Caco-2 (cell line): ENCODE results near the gene MAP7. TPM values are rescaled to one million over a fixed set of nuclear protein-coding genes. Genes with fewer than 3 reads are reported as not detected.

Experiments
- BruUV-seq: library from RNA; stranded (reverse); fragments of 400-500 nt; replicated peaks from 2 replicates; lab custom pipeline; 2021; lab: Mats Ljungman, UMichigan
- CTCF ChIA-PET: fragments of 300-600 bp; sonication (Branson Sonifier 250); formaldehyde crosslinking; loops from one replicate; lab custom pipeline; 2022; ENCODE audit warnings: antibody characterized with exemption; lab: Charles Lee
- POLR2A ChIA-PET: fragments of 300-600 bp; sonication (Branson Sonifier 250); formaldehyde crosslinking; loops from one replicate; lab custom pipeline; 2022; ENCODE audit warnings: antibody characterized with exemption; lab: Charles Lee
- DNase-seq, 2 experiments: peaks; one replicate each; pipeline versions ENCODE4 v3.0.0 to v3.0.0-alpha.2; 2020 to 2022
- H3K27me3 ChIP-seq: replicated peaks from 2 replicates; pipeline ENCODE4 v1.6.0; 2011; ENCODE audit warnings: low read length; ENCODE audit not compliant: control insufficient read depth, insufficient read depth
- H3K36me3 ChIP-seq: 2 replicates; pipeline ENCODE4 v1.5.1; 2011; ENCODE audit warnings: low read length; ENCODE audit not compliant: control insufficient read depth, insufficient read depth
- H3K4me1 ChIP-seq: fragments of 250-450 bp; sonication (Bioruptor Pico); 2 replicates; pipeline ENCODE4 v1.5.1; 2020; ENCODE audit warnings: mild to moderate bottlenecking
- H3K4me3 ChIP-seq: 2 replicates; pipeline ENCODE4 v1.5.1; 2011; ENCODE audit warnings: low read depth, mild to moderate bottlenecking, control low read depth, low read length
- H3K9me3 ChIP-seq: fragments of 250-450 bp; sonication (Bioruptor Pico); 2 replicates; pipeline ENCODE4 v1.5.1; 2020; ENCODE audit warnings: mild to moderate bottlenecking, moderate library complexity
- H3K27ac Mint-ChIP-seq: one replicate; pipeline ENCODE4 v1.8.0; 2022; ENCODE audit warnings: mixed read lengths; ENCODE audit not compliant: unreplicated experiment
- H3K27me3 Mint-ChIP-seq: one replicate; pipeline ENCODE4 v1.8.0; 2022; ENCODE audit warnings: mixed read lengths; ENCODE audit not compliant: insufficient read depth, unreplicated experiment
- H3K36me3 Mint-ChIP-seq: one replicate; pipeline ENCODE4 v1.8.0; 2022; ENCODE audit warnings: mild to moderate bottlenecking, mixed read lengths; ENCODE audit not compliant: insufficient read depth, unreplicated experiment
- H3K4me1 Mint-ChIP-seq: one replicate; pipeline ENCODE4 v1.8.0; 2022; ENCODE audit warnings: low read depth, mixed read lengths; ENCODE audit not compliant: unreplicated experiment
- H3K4me3 Mint-ChIP-seq: one replicate; pipeline ENCODE4 v1.8.0; 2022; ENCODE audit warnings: mild to moderate bottlenecking, moderate library complexity, mixed read lengths; ENCODE audit not compliant: unreplicated experiment
- H3K9me3 Mint-ChIP-seq: one replicate; pipeline ENCODE4 v1.8.0; 2022; ENCODE audit warnings: mixed read lengths; ENCODE audit not compliant: unreplicated experiment
- CTCF ChIP-seq, 2 experiments: fragments of 200-600 bp in 1 of 2; IDR thresholded peaks; 1 replicate in 1 of 2; 2 replicates in 1 of 2; pipeline versions ENCODE4 v1.5.1 to v1.8.0; 2011 to 2022; ENCODE audit warnings: antibody characterized with exemption in 1 of 2, control low read depth in 1 of 2, inconsistent platforms in 1 of 2, low read depth in 1 of 2, low read length in 1 of 2, mild to moderate bottlenecking in 1 of 2, moderate library complexity in 1 of 2; ENCODE audit not compliant: insufficient read depth in 1 of 2, severe bottlenecking in 1 of 2, unreplicated experiment in 1 of 2
- intact Hi-C: fragments of 100-400 bp; cut with micrococcal nuclease; formaldehyde crosslinking; loops from one replicate; pipeline ENCODE4 v1.10.0; 2022; ENCODE audit not compliant: unreplicated experiment
- total RNA-seq: library from RNA; stranded (reverse); gene quantifications from 2 replicates; pipeline ENCODE4 v1.2.3, GENCODE V29; 2022

The MAP7 gene
- total RNA-seq, 1 experiment from 2014 or later = 55.3 TPM

- POLR2A ChIA-PET = no interaction called here
- H3K9me3 ChIP-seq = no peaks in the 10 kb centered on the region
- BruUV-seq = no TSS peak
- no peaks in the 10 kb centered on the region for H3K27me3 ChIP-seq
- H3K4me3 ChIP-seq = no peak overlapping the region
- H3K36me3 ChIP-seq = no peaks in the 10 kb centered on the region
- Mint-ChIP-seq H3K27ac (no peak overlapping the region), H3K4me1 (no peaks in the 10 kb centered on the region), H3K4me3 (no peak overlapping the region), H3K36me3 (peaks cover 17% of the 10 kb centered on the region), H3K27me3 (no peaks in the 10 kb centered on the region), H3K9me3 (no peaks in the 10 kb centered on the region)
- CTCF ChIA-PET = no interaction called here
- intact Hi-C loops = no loop called here
- TF ChIP-seq CTCF (IDR thresholded peaks at IDR 0.05; ENCODE audit: insufficient read depth in 1 of 2, low read depth in 1 of 2, low read length in 1 of 2, severe bottlenecking in 1 of 2, unreplicated experiment in 1 of 2) = no peak
- no peaks in the 10 kb centered on the region for H3K4me1 ChIP-seq
- DNase-seq = no peak
These were observed 138.5 kb downstream of the MAP7 start for GRCh38 chr6:136411453-136412354.

GRCh38 chr6:136411025-136411325 is 139.2 kb downstream of the MAP7 start:
- ChIA-PET POLR2A (no interaction called here), CTCF (no interaction called here)
- peaks cover 17% of the 10 kb centered on the region for H3K36me3 Mint-ChIP-seq
- no TSS peak for BruUV-seq
- Histone ChIP-seq H3K36me3 (no peaks in the 10 kb centered on the region), H3K4me1 (no peaks in the 10 kb centered on the region), H3K27me3 (no peaks in the 10 kb centered on the region), H3K9me3 (no peaks in the 10 kb centered on the region), H3K4me3 (no peak overlapping the region)
- DNase-seq = no peak
- intact Hi-C loops = no loop called here
- H3K9me3 Mint-ChIP-seq = no peaks in the 10 kb centered on the region
- no peak overlapping the region for H3K4me3 Mint-ChIP-seq
- no peak for TF ChIP-seq CTCF (IDR thresholded peaks at IDR 0.05; ENCODE audit: insufficient read depth in 1 of 2, low read depth in 1 of 2, low read length in 1 of 2, severe bottlenecking in 1 of 2, unreplicated experiment in 1 of 2)
- no peaks in the 10 kb centered on the region for H3K4me1 Mint-ChIP-seq
- no peaks in the 10 kb centered on the region for H3K27me3 Mint-ChIP-seq
- H3K27ac Mint-ChIP-seq = no peak overlapping the region

GRCh38 chr6:136410201-136411024 is 139.8 kb downstream of the MAP7 start:
- no peaks in the 10 kb centered on the region for H3K9me3 Mint-ChIP-seq
- H3K27ac Mint-ChIP-seq = no peak overlapping the region
- H3K4me1 ChIP-seq = no peaks in the 10 kb centered on the region
- no peaks in the 10 kb centered on the region for H3K27me3 ChIP-seq
- POLR2A ChIA-PET = no interaction called here
- no peaks in the 10 kb centered on the region for H3K36me3 ChIP-seq
- H3K27me3 Mint-ChIP-seq = no peaks in the 10 kb centered on the region
- CTCF ChIA-PET = no interaction called here
- intact Hi-C loops = no loop called here
- BruUV-seq = no TSS peak
- TF ChIP-seq CTCF (IDR thresholded peaks at IDR 0.05; ENCODE audit: insufficient read depth in 1 of 2, low read depth in 1 of 2, low read length in 1 of 2, severe bottlenecking in 1 of 2, unreplicated experiment in 1 of 2) = no peak
- H3K9me3 ChIP-seq = no peaks in the 10 kb centered on the region
- H3K4me3 Mint-ChIP-seq = no peak overlapping the region
- peaks cover 17% of the 10 kb centered on the region for H3K36me3 Mint-ChIP-seq
- DNase-seq = no peak
- no peak overlapping the region for H3K4me3 ChIP-seq
- H3K4me1 Mint-ChIP-seq = no peaks in the 10 kb centered on the region
